Neural cell (in vitro differentiated cells): ENCODE results near the gene HSD11B2. TPM values are rescaled to one million over a fixed set of nuclear protein-coding genes. Genes with fewer than 3 reads are reported as not detected.

Experiments used
- H2AFZ ChIP-seq: fragments of 200-600, 300-800 bp; sonication (generic), shearing (Covaris generic); 2 replicates; pipeline ENCODE4 v1.6.0; 2014; ENCODE audit warnings: low read depth, mild to moderate bottlenecking, antibody characterized with exemption, low read length, moderate library complexity
- H3F3A ChIP-seq: fragments of 200-600 bp; shearing (Covaris generic); 2 replicates; pipeline ENCODE4 v1.6.1; 2016; ENCODE audit warnings: mild to moderate bottlenecking, moderate library complexity, mixed read lengths, antibody characterized with exemption, low read length; ENCODE audit not compliant: insufficient read depth, poor library complexity, severe bottlenecking
- H3K27ac ChIP-seq: fragments of 200-600, 300-800 bp; sonication (generic), shearing (Covaris generic); 2 replicates; pipeline ENCODE4 v1.5.1; 2014; ENCODE audit warnings: mild to moderate bottlenecking, low read length, moderate library complexity
- H3K27me3 ChIP-seq: fragments of 300-800, 200-600 bp; sonication (generic), shearing (Covaris generic); 2 replicates; pipeline ENCODE4 v1.6.0; 2014; ENCODE audit warnings: mild to moderate bottlenecking, low read depth, low read length, moderate library complexity; ENCODE audit not compliant: insufficient read depth
- H3K36me3 ChIP-seq: fragments of 300-800, 200-600 bp; sonication (generic), shearing (Covaris generic); 2 replicates; pipeline ENCODE4 v1.5.1; 2014; ENCODE audit warnings: mild to moderate bottlenecking, antibody characterized with exemption, low read length, moderate library complexity; ENCODE audit not compliant: insufficient read depth
- H3K4me2 ChIP-seq: fragments of 300-800, 200-600 bp; sonication (generic), shearing (Covaris generic); 2 replicates; pipeline ENCODE4 v1.6.0; 2014; ENCODE audit warnings: mild to moderate bottlenecking, low read length
- H3K4me3 ChIP-seq: fragments of 300-800, 200-600 bp; sonication (generic), shearing (Covaris generic); 2 replicates; pipeline ENCODE4 v1.5.1; 2014; ENCODE audit warnings: mild to moderate bottlenecking, low read length, moderate library complexity
- H3K79me2 ChIP-seq: fragments of 200-600 bp; shearing (Covaris generic); replicated peaks from 2 replicates; pipeline ENCODE4 v1.6.0; 2014; ENCODE audit warnings: mild to moderate bottlenecking, low read length, moderate library complexity; ENCODE audit not compliant: insufficient read depth
- H3K9ac ChIP-seq: fragments of 300-800, 200-600 bp; sonication (generic), shearing (Covaris generic); 2 replicates; pipeline ENCODE4 v1.6.1; 2016; ENCODE audit warnings: mild to moderate bottlenecking, low read length, mixed read lengths
- H3K9me2 ChIP-seq: fragments of 200-600 bp; shearing (Covaris generic); 2 replicates; pipeline ENCODE4 v1.6.1; 2016; ENCODE audit warnings: mild to moderate bottlenecking, low read length, mixed read lengths; ENCODE audit not compliant: insufficient read depth
- H3K9me3 ChIP-seq: fragments of 200-600, 300-800 bp; sonication (generic), shearing (Covaris generic); 2 replicates; pipeline ENCODE4 v1.6.1; 2016; ENCODE audit warnings: mild to moderate bottlenecking, mixed run types, low read length, moderate library complexity, mixed read lengths
- H4K20me1 ChIP-seq: fragments of 200-600 bp; shearing (Covaris generic); 2 replicates; pipeline ENCODE4 v1.6.1; 2016; ENCODE audit warnings: mild to moderate bottlenecking, mixed run types; ENCODE audit not compliant: insufficient read depth
- EP300 ChIP-seq: fragments of 450-650 bp; conservative IDR thresholded peaks from 2 replicates; pipeline ENCODE4 v1.6.1; 2014; ENCODE audit warnings: antibody characterized with exemption, mild to moderate bottlenecking, moderate library complexity; ENCODE audit not compliant: poor library complexity, severe bottlenecking
- EZH2 ChIP-seq: fragments of 200-600, 300-800 bp; shearing (Covaris generic), sonication (generic); IDR thresholded peaks from 2 replicates; pipeline ENCODE4 v1.6.1; 2014; ENCODE audit warnings: antibody characterized with exemption, low read length, borderline replicate concordance, mild to moderate bottlenecking; ENCODE audit not compliant: insufficient read depth, poor library complexity, severe bottlenecking
- MXI1 ChIP-seq: fragments of 450-650 bp; conservative IDR thresholded peaks from 2 replicates; pipeline ENCODE4 v1.6.1; 2014; ENCODE audit warnings: antibody characterized with exemption, mild to moderate bottlenecking; ENCODE audit not compliant: poor library complexity, severe bottlenecking
- POLR2AphosphoS5 ChIP-seq: IDR thresholded peaks from 2 replicates; pipeline ENCODE4 v1.6.1; 2012
- RAD21 ChIP-seq: fragments of 450-650 bp; conservative IDR thresholded peaks from 2 replicates; pipeline ENCODE4 v1.6.1; 2014; ENCODE audit warnings: antibody characterized with exemption, mild to moderate bottlenecking, moderate library complexity
- SMC3 ChIP-seq: fragments of 450-650 bp; conservative IDR thresholded peaks from 2 replicates; pipeline ENCODE4 v1.6.1; 2014; ENCODE audit warnings: antibody characterized with exemption, mild to moderate bottlenecking, moderate library complexity; ENCODE audit not compliant: poor library complexity
- TAF1 ChIP-seq: IDR thresholded peaks from 2 replicates; pipeline ENCODE4 v1.6.1; 2012; ENCODE audit warnings: low read depth
- polyA plus RNA-seq: library from polyadenylated mRNA; depleted of rRNA; stranded (reverse); fragments of >200 nt; gene quantifications from 2 replicates; pipeline ENCODE4 v1.2.3, GENCODE V29; 2014
- TF ChIP-seq, protein P1 (sequence below): fragments of 450-650 bp; IDR thresholded peaks from 2 replicates; pipeline ENCODE4 v1.5.1; 2014; ENCODE audit warnings: antibody characterized with exemption, mild to moderate bottlenecking, moderate library complexity; ENCODE audit not compliant: poor library complexity, severe bottlenecking
- TF ChIP-seq, protein P2 (sequence below): IDR thresholded peaks from 2 replicates; pipeline ENCODE4 v1.6.1; 2012; ENCODE audit warnings: borderline replicate concordance

HSD11B2 gene
- polyA plus RNA-seq, 1 donor from 2014 or later = 0.24 TPM

DNA sequence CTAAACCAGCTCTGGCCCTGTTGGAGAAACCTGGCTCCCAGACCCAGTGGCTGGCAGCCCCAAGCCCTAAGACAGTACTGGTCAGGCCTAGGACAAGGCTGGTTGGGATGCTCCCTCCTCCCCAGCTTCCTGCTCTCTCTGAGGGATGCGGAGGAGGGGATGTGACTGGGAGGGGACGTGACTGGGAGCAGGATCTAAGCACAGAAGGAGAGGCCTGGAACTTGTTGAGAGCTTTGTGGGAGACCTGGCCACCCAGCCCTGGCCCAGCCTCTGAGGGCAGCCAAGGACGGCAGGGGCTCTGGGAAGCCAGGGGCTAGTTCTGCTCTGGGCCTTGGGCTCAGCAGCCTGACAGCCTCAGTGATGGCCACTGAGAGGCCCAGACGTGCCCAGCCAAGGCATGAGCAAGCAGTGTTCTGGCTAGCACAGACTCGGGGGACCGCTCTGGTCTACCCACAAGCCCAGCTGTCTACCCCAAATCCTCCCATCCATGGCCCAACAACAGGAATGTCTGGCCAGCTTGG, 27.3 kb downstream of the HSD11B2 start:
- H3K9me2 ChIP-seq = no peaks in the 10 kb centered on the region
- no peak overlapping the region for H3K4me3 ChIP-seq
- TF ChIP-seq, protein P1, sequence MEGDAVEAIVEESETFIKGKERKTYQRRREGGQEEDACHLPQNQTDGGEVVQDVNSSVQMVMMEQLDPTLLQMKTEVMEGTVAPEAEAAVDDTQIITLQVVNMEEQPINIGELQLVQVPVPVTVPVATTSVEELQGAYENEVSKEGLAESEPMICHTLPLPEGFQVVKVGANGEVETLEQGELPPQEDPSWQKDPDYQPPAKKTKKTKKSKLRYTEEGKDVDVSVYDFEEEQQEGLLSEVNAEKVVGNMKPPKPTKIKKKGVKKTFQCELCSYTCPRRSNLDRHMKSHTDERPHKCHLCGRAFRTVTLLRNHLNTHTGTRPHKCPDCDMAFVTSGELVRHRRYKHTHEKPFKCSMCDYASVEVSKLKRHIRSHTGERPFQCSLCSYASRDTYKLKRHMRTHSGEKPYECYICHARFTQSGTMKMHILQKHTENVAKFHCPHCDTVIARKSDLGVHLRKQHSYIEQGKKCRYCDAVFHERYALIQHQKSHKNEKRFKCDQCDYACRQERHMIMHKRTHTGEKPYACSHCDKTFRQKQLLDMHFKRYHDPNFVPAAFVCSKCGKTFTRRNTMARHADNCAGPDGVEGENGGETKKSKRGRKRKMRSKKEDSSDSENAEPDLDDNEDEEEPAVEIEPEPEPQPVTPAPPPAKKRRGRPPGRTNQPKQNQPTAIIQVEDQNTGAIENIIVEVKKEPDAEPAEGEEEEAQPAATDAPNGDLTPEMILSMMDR = no peak
- TF ChIP-seq POLR2AphosphoS5 = no peak
- TF ChIP-seq, protein P2, sequence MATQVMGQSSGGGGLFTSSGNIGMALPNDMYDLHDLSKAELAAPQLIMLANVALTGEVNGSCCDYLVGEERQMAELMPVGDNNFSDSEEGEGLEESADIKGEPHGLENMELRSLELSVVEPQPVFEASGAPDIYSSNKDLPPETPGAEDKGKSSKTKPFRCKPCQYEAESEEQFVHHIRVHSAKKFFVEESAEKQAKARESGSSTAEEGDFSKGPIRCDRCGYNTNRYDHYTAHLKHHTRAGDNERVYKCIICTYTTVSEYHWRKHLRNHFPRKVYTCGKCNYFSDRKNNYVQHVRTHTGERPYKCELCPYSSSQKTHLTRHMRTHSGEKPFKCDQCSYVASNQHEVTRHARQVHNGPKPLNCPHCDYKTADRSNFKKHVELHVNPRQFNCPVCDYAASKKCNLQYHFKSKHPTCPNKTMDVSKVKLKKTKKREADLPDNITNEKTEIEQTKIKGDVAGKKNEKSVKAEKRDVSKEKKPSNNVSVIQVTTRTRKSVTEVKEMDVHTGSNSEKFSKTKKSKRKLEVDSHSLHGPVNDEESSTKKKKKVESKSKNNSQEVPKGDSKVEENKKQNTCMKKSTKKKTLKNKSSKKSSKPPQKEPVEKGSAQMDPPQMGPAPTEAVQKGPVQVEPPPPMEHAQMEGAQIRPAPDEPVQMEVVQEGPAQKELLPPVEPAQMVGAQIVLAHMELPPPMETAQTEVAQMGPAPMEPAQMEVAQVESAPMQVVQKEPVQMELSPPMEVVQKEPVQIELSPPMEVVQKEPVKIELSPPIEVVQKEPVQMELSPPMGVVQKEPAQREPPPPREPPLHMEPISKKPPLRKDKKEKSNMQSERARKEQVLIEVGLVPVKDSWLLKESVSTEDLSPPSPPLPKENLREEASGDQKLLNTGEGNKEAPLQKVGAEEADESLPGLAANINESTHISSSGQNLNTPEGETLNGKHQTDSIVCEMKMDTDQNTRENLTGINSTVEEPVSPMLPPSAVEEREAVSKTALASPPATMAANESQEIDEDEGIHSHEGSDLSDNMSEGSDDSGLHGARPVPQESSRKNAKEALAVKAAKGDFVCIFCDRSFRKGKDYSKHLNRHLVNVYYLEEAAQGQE = no peak
- no peak for TF ChIP-seq SMC3
- TF ChIP-seq RAD21 = no peak
- no peak for TF ChIP-seq EP300
- TF ChIP-seq TAF1 = no peak
- TF ChIP-seq EZH2 = no peak
- TF ChIP-seq MXI1 = no peak
- no peak overlapping the region for H2AFZ ChIP-seq
- H3K9ac ChIP-seq = no peak overlapping the region
- no peaks in the 10 kb centered on the region for H3K9me3 ChIP-seq
- no peaks in the 10 kb centered on the region for H3K79me2 ChIP-seq
- no peak overlapping the region for H3K27ac ChIP-seq
- no peaks in the 10 kb centered on the region for H3K27me3 ChIP-seq
- no peaks in the 10 kb centered on the region for H3K36me3 ChIP-seq
- no peak overlapping the region for H3K4me2 ChIP-seq
- no peaks in the 10 kb centered on the region for H3F3A ChIP-seq
- H4K20me1 ChIP-seq = no peaks in the 10 kb centered on the region

DNA sequence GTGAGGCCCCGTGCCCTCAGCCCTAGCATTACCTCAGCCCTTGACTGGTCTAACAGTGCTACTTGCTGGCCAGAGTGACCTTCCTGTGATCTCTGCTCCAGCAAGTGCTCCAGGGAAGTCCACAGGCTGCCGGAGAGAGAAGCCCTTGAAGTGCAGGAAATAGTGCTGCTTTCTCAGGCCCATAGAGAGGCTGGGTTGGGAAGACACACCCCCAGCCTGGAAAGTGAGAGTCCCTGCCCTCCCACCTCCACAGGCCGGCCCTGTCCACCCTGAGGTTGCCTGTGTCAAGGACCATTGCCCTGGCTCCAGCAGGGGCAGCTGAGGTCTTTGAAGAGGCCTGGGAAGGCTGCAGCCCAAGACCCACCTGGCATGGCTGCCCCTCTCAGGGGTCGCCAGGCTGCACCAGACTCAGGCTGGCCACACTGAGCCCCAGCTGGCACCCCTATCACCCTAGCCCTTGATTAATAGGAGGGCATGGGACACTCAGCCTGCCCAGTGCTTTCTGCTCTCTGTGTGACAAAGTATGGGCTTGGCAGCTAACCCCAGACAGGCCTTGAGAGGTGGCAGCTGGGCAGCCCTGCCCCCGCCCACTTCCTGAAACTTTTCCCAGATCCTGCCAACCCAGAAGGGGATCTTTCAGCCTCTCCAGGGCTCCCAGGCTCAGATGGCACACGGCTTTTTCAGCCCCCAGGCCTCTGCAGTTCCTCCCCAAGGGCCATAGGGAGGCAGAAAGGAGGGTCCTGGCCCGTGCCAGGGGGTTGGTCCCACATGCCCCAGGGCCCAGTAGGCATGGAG, 28.3 kb downstream of the HSD11B2 start:
- H3K79me2 ChIP-seq = no peaks in the 10 kb centered on the region
- no peaks in the 10 kb centered on the region for H3F3A ChIP-seq
- H3K27ac ChIP-seq = no peak overlapping the region
- TF ChIP-seq RAD21 = no peak
- no peak for TF ChIP-seq POLR2AphosphoS5
- TF ChIP-seq TAF1 = no peak
- TF ChIP-seq, protein P1 = no peak
- TF ChIP-seq EZH2 = no peak
- TF ChIP-seq EP300 = no peak
- TF ChIP-seq SMC3 = no peak
- TF ChIP-seq, protein P2 = no peak
- no peak for TF ChIP-seq MXI1
- no peaks in the 10 kb centered on the region for H3K9me3 ChIP-seq
- no peak overlapping the region for H3K4me3 ChIP-seq
- H3K4me2 ChIP-seq = no peak overlapping the region
- H3K9ac ChIP-seq = no peak overlapping the region
- no peaks in the 10 kb centered on the region for H4K20me1 ChIP-seq
- H2AFZ ChIP-seq = no peak overlapping the region
- no peaks in the 10 kb centered on the region for H3K27me3 ChIP-seq
- H3K9me2 ChIP-seq = no peaks in the 10 kb centered on the region
- H3K36me3 ChIP-seq = no peaks in the 10 kb centered on the region
